ENCODE measurements around the gene GRIK2.

GRCh38 chr6:101803136-101803535, 409.6 kb downstream of the GRIK2 start:
- no peak for TF ChIP-seq CTCF (IDR thresholded peaks at IDR 0.05)
- TF ChIP-seq POLR2A (IDR thresholded peaks at IDR 0.05) = no peak

Measured in Peyer's patch (tissue), 4 donors.